Keratinocyte (primary cell): ENCODE results near the gene TMEM201. TPM values are rescaled to one million over a fixed set of nuclear protein-coding genes. Genes with fewer than 3 reads are reported as not detected.
"Not testable (repeated sequence)": the region's sequence is repeated elsewhere in the genome, so short reads cannot be mapped to it uniquely, and the experiment has no call there.

Experiments
- DNase-seq: peaks from one replicate; pipeline ENCODE4 v3.0.0-alpha.2; 2011; ENCODE audit warnings: low read depth, missing footprints, low spot score
- FAIRE-seq: peaks from 2 replicates; lab custom pipeline; 2011; peaks lifted over from hg19 to GRCh38; lab: Jason Lieb, UNC
- H2AFZ ChIP-seq: 2 replicates; pipeline ENCODE4 v1.6.0; 2012; ENCODE audit warnings: low read length, control low read depth, inconsistent platforms; ENCODE audit not compliant: control insufficient read depth
- H3K27ac ChIP-seq: 2 replicates; pipeline ENCODE4 v1.5.1; 2011; ENCODE audit warnings: low read length; ENCODE audit not compliant: control insufficient read depth, insufficient read depth
- H3K27me3 ChIP-seq: 3 replicates; pipeline ENCODE4 v1.6.0; 2011; ENCODE audit warnings: low read length; ENCODE audit not compliant: control insufficient read depth, insufficient read depth; ENCODE audit errors: extremely low read depth
- H3K36me3 ChIP-seq, 2 experiments: 2 replicates in 1 of 2; 3 replicates in 1 of 2; pipeline ENCODE4 v1.5.1; 2011; ENCODE audit warnings: low read length in 2 of 2, mild to moderate bottlenecking in 1 of 2; ENCODE audit not compliant: control insufficient read depth in 2 of 2, insufficient read depth in 2 of 2; ENCODE audit errors: extremely low read depth in 1 of 2
- H3K4me1 ChIP-seq: 3 replicates; pipeline ENCODE4 v1.5.1; 2011; ENCODE audit warnings: low read length; ENCODE audit not compliant: control insufficient read depth, insufficient read depth; ENCODE audit errors: extremely low read depth
- H3K4me2 ChIP-seq: 3 replicates; pipeline ENCODE4 v1.6.0; 2011; ENCODE audit warnings: low read depth, low read length; ENCODE audit not compliant: control insufficient read depth, insufficient read depth; ENCODE audit errors: extremely low read depth
- H3K4me3 ChIP-seq, 3 experiments: fragments of 200-600 bp in 1 of 3; sonication (generic) in 1 of 3; 2 replicates in 2 of 3; 3 replicates in 1 of 3; pipeline ENCODE4 v1.5.1; 2011 to 2016; ENCODE audit warnings: low read length in 3 of 3, mild to moderate bottlenecking in 3 of 3, control low read depth in 2 of 3, inconsistent platforms in 1 of 3, low read depth in 1 of 3, mixed read lengths in 1 of 3, mixed run types in 1 of 3, moderate library complexity in 1 of 3; ENCODE audit not compliant: control insufficient read depth in 2 of 3, insufficient read depth in 2 of 3; ENCODE audit errors: extremely low read depth in 1 of 3
- H3K79me2 ChIP-seq: 2 replicates; pipeline ENCODE4 v1.6.0; 2012; ENCODE audit warnings: low read length; ENCODE audit not compliant: control insufficient read depth, insufficient read depth
- H3K9ac ChIP-seq: 3 replicates; pipeline ENCODE4 v1.6.0; 2011; ENCODE audit warnings: low read length; ENCODE audit not compliant: control insufficient read depth, insufficient read depth; ENCODE audit errors: extremely low read depth
- H3K9me1 ChIP-seq: 3 replicates; pipeline ENCODE4 v1.6.0; 2011; ENCODE audit warnings: low read length; ENCODE audit not compliant: control insufficient read depth, insufficient read depth; ENCODE audit errors: extremely low read depth
- H3K9me3 ChIP-seq: 2 replicates; pipeline ENCODE4 v1.5.1; 2012; ENCODE audit warnings: low read depth, low read length; ENCODE audit not compliant: control insufficient read depth
- H4K20me1 ChIP-seq: 3 replicates; pipeline ENCODE4 v1.6.0; 2011; ENCODE audit warnings: low read length; ENCODE audit not compliant: control insufficient read depth, insufficient read depth; ENCODE audit errors: extremely low read depth
- EZH2 ChIP-seq: IDR thresholded peaks from one replicate; pipeline ENCODE4 v1.6.1; 2012; ENCODE audit warnings: inconsistent platforms, mild to moderate bottlenecking, low read length, moderate library complexity
- dilution Hi-C: fragments of 300-500 bp; cut with MboI; formaldehyde crosslinking; loops from one replicate; pipeline ENCODE4 v1.7.0; 2020; ENCODE audit warnings: low sequenced_read_pairs; ENCODE audit not compliant: extremely low pct_ligation_motif_present
- polyA plus RNA-seq, 5 experiments: library from polyadenylated mRNA; depleted of rRNA in 3 of 5; stranded (reverse) in 3 of 5; stranded (forward) in 1 of 5; unstranded in 1 of 5; fragments of >200 nt; gene quantifications; 1 replicate in 1 of 5; 2 replicates in 3 of 5; 3 replicates in 1 of 5; pipeline versions ENCODE4 v1.2.1 to v1.2.3, GENCODE V29; 2011 to 2012; ENCODE audit warnings: missing spikeins in 2 of 5, low read depth in 1 of 5, low replicate concordance in 1 of 5
- TF ChIP-seq, protein P1 (sequence below), 3 experiments: IDR thresholded peaks in 1 of 3; conservative IDR thresholded peaks in 1 of 3; optimal IDR thresholded peaks in 1 of 3; 2 replicates in 2 of 3; 3 replicates in 1 of 3; pipeline versions ENCODE3 to v1.5.1; 2011; ENCODE audit warnings: low read length in 3 of 3, mild to moderate bottlenecking in 3 of 3, moderate library complexity in 2 of 3, control low read depth in 1 of 3, inconsistent platforms in 1 of 3; ENCODE audit not compliant: insufficient read depth in 2 of 3; ENCODE audit errors: extremely low read depth in 1 of 3

Gene TMEM201
- polyA plus RNA-seq, 1 donor (not counting 4 experiments of a cell fraction or from before 2014, with no cell fraction given): 1.5 TPM

DNA sequence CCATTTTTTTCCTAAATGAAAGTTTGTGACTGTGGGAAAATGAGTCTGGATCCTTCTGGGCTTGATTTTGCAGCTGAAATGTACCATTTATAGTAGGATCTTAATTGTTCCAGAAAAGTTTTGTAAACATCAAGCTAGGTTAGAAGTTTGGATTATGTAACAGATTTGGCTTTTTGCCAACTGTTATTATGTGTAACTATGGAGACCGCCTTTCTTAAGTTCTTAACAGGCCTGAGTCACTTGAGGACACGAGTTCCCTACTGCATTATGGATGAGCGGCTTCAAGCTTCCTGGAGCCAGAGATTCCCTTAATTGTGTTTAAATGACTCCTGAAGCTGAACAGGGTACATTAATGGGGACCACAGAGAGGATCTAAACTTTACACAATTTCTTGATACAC lies 27.3 kb upstream of the TMEM201 start:
- peaks cover 7% of the 10 kb centered on the region for H3K4me1 ChIP-seq
- H3K9me3 ChIP-seq: no peaks in the 10 kb centered on the region
- dilution Hi-C loops: no loop called here
- peak; percentile 44 for DNase-seq
- TF ChIP-seq, protein P1, sequence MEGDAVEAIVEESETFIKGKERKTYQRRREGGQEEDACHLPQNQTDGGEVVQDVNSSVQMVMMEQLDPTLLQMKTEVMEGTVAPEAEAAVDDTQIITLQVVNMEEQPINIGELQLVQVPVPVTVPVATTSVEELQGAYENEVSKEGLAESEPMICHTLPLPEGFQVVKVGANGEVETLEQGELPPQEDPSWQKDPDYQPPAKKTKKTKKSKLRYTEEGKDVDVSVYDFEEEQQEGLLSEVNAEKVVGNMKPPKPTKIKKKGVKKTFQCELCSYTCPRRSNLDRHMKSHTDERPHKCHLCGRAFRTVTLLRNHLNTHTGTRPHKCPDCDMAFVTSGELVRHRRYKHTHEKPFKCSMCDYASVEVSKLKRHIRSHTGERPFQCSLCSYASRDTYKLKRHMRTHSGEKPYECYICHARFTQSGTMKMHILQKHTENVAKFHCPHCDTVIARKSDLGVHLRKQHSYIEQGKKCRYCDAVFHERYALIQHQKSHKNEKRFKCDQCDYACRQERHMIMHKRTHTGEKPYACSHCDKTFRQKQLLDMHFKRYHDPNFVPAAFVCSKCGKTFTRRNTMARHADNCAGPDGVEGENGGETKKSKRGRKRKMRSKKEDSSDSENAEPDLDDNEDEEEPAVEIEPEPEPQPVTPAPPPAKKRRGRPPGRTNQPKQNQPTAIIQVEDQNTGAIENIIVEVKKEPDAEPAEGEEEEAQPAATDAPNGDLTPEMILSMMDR (optimal IDR thresholded peaks at IDR 0.05 in 1 of 3, IDR thresholded peaks at IDR 0.05 in 1 of 3, conservative IDR thresholded peaks at IDR 0.05 in 1 of 3; ENCODE audit: extremely low read depth in 1 of 3, insufficient read depth in 2 of 3, low read length in 3 of 3): no peak
- no peak for TF ChIP-seq EZH2
- no peak overlapping the region for H2AFZ ChIP-seq
- peaks cover 4 to 7% of the 10 kb centered on the region in 2 experiments for H3K36me3 ChIP-seq
- peak; percentile 79 for FAIRE-seq
- H3K27ac ChIP-seq: peak overlapping the region; percentile 60
- no peak overlapping the region for H3K4me3 ChIP-seq
- H3K4me2 ChIP-seq: no peak overlapping the region
- H3K9ac ChIP-seq: peak overlapping the region; percentile 26
- H3K9me1 ChIP-seq: no peaks in the 10 kb centered on the region
- H3K79me2 ChIP-seq: no peaks in the 10 kb centered on the region
- H4K20me1 ChIP-seq: no peaks in the 10 kb centered on the region
- H3K27me3 ChIP-seq: no peaks in the 10 kb centered on the region

DNA sequence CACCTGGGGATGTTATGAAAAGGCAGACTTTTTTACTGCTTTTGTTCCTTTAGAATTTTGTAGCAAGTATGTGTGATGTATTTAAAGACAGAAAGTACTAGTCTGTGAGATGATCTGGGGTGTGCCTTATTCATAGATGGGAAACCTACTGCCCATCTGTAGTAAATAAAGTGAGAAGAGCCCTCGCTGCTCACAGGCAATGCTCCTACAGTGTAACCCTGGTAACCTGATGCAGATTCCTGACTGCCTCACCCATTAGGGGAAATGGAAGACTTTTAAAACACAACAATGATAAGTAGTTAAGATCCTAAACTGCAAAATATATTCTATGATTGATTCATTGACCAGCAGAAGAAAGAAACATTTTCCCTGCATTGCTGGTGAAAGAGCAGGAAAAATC lies 19.4 kb upstream of the TMEM201 start:
- Histone ChIP-seq H2AFZ (no peak overlapping the region), H3K4me1 (no peaks in the 10 kb centered on the region), H3K9me3 (no peaks in the 10 kb centered on the region), H3K9me1 (no peaks in the 10 kb centered on the region), H3K27me3 (no peaks in the 10 kb centered on the region), H4K20me1 (no peaks in the 10 kb centered on the region), H3K36me3 (peaks cover 3% of the 10 kb centered on the region in 2 experiments), H3K4me3 (no peak overlapping the region), H3K27ac (no peak overlapping the region), H3K4me2 (no peak overlapping the region), H3K9ac (no peak overlapping the region), H3K79me2 (no peaks in the 10 kb centered on the region)
- TF ChIP-seq EZH2: no peak
- TF ChIP-seq, protein P1 (optimal IDR thresholded peaks at IDR 0.05 in 1 of 3, IDR thresholded peaks at IDR 0.05 in 1 of 3, conservative IDR thresholded peaks at IDR 0.05 in 1 of 3; ENCODE audit: extremely low read depth in 1 of 3, insufficient read depth in 2 of 3, low read length in 3 of 3): no peak
- dilution Hi-C loops: no loop called here
- FAIRE-seq: no peak
- no peak for DNase-seq

DNA sequence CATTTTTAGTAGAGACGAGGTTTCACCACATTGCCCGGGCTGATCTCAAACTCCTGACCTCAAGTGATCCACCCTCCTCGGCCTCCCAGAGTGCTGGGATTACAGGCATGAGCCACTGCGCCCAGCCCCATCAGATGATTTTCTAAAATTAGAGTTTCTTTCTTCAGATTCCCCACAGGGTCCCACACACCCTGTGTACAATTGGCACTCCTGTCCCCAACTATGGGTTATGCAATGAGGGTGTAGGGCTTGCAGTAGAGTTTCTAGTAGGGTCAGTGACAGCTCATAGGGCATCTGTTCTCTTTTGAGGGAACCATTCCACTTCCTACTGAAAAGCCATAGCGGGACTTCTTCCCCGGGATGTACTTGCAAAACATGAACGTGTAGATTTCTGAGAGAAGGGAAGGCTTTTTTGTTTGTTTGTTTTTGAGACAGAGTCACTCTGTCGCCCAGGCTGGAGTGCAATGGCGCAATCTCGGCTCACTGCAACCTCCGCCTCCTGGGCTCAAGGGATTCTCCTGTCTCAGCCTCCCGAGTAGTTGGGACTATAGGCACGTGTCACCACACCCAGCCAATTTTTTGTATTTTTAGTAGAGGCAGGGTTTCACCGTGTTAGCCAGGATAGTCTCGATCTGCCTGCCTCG lies 17.7 kb upstream of the TMEM201 start:
- H3K9ac ChIP-seq, H3K4me1 ChIP-seq, H4K20me1 ChIP-seq, H3K27me3 ChIP-seq, H3K4me2 ChIP-seq, H3K9me3 ChIP-seq, DNase-seq, H3K4me3 ChIP-seq, H2AFZ ChIP-seq, H3K9me1 ChIP-seq, FAIRE-seq, H3K79me2 ChIP-seq, H3K36me3 ChIP-seq, dilution Hi-C loops, H3K27ac ChIP-seq: not testable (repeated sequence)
